GM12875 (cell line): Measurements from ENCODE around the gene DCLRE1A.

Source experiments
- H3K4me3 ChIP-seq: one replicate; pipeline ENCODE4 v1.5.1; 2011; ENCODE audit warnings: low read depth, low read length, control low read depth
- TF ChIP-seq, protein P1 (sequence below): IDR thresholded peaks from 2 replicates; pipeline ENCODE4 v1.5.1; 2011; ENCODE audit warnings: low read depth, mild to moderate bottlenecking, control low read depth, inconsistent platforms, low read length, moderate library complexity, borderline replicate concordance; ENCODE audit not compliant: insufficient read depth

The DCLRE1A gene

GRCh38 chr10:113875212-113875611 is 21.3 kb upstream of the DCLRE1A start:
- H3K4me3 ChIP-seq: no peak overlapping the region
- TF ChIP-seq, protein P1, sequence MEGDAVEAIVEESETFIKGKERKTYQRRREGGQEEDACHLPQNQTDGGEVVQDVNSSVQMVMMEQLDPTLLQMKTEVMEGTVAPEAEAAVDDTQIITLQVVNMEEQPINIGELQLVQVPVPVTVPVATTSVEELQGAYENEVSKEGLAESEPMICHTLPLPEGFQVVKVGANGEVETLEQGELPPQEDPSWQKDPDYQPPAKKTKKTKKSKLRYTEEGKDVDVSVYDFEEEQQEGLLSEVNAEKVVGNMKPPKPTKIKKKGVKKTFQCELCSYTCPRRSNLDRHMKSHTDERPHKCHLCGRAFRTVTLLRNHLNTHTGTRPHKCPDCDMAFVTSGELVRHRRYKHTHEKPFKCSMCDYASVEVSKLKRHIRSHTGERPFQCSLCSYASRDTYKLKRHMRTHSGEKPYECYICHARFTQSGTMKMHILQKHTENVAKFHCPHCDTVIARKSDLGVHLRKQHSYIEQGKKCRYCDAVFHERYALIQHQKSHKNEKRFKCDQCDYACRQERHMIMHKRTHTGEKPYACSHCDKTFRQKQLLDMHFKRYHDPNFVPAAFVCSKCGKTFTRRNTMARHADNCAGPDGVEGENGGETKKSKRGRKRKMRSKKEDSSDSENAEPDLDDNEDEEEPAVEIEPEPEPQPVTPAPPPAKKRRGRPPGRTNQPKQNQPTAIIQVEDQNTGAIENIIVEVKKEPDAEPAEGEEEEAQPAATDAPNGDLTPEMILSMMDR: no peak

- H3K4me3 ChIP-seq: no peak overlapping the region
- TF ChIP-seq, protein P1: no peak
Observed at GRCh38 chr10:113872139-113873030, 18.5 kb upstream of the DCLRE1A start.

DNA sequence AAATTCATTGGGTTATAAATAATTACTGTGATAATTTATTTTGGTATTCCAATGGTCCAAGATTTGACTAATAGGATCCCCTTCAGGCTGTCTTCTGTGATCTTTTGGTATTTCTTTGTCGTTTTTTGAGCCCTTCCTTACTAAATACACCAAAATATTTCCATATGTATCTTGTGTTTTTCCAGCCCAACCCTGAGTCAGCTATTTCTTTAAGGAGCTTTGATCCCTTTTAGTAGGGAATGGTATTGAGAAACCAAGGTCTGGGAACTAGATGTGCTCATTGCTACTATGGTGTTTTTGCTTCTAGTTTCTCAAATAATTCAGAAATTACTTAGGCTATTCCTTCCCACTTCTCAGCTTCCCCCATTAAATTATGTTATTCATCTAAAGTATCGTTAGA is 15.9 kb upstream of the DCLRE1A start:
- TF ChIP-seq, protein P1: no peak
- H3K4me3 ChIP-seq: no peak overlapping the region

DNA sequence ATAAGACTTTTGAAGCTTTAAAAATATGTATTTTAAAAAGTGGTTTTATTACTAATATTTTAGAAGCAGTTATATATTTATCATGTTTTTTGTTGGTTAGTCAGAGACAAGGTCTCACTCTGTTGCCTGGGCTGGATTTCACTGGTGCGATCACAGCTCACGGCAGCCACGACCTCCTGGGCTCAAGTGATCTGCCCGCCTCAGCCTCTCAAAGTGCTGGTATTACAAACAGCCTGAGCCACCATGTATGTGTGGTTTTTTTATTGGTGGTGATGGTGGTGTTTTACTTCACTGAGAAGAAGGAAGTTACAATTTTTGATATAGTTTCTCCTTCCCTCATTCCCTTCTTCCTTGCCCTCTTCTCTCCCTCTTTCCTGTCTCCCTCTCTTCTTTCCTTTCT is 14.0 kb upstream of the DCLRE1A start:
- TF ChIP-seq, protein P1: no peak
- no peak overlapping the region for H3K4me3 ChIP-seq

- H3K4me3 ChIP-seq: no peak overlapping the region
- TF ChIP-seq, protein P1: no peak
Observed at GRCh38 chr10:113866551-113867394, 12.9 kb upstream of the DCLRE1A start.

DNA sequence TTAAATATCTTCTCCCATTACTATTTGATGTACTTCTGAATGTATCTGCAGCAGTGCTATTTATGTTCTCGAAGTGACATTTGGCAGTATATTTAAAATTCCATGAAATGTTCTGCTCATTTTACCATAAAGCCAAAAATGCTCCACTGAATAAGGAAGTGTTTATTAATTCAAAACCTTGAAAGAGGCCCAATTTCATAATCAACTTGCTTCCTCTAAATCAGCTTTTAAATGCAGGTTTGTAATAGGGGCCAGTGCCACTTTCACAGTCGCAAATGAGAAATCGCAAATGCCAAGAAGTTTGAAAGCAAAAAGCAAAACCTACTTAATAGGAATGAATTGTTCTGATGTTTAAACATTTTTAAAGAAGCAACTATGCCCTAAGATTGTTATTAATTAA is 12.0 kb upstream of the DCLRE1A start:
- H3K4me3 ChIP-seq: no peak overlapping the region
- TF ChIP-seq, protein P1: no peak
